Keratinocyte (primary cell): ENCODE data around the gene NEK10. TPM values are rescaled to one million over a fixed set of nuclear protein-coding genes. Genes with fewer than 3 reads are reported as not detected.

Source experiments
- DNase-seq: peaks from one replicate; pipeline ENCODE4 v3.0.0-alpha.2; 2011; ENCODE audit warnings: low read depth, missing footprints, low spot score
- FAIRE-seq: peaks from 2 replicates; lab custom pipeline; 2011; peaks lifted over from hg19 to GRCh38; lab: Jason Lieb, UNC
- H2AFZ ChIP-seq: 2 replicates; pipeline ENCODE4 v1.6.0; 2012; ENCODE audit warnings: low read length, control low read depth, inconsistent platforms; ENCODE audit not compliant: control insufficient read depth
- H3K27ac ChIP-seq: 2 replicates; pipeline ENCODE4 v1.5.1; 2011; ENCODE audit warnings: low read length; ENCODE audit not compliant: control insufficient read depth, insufficient read depth
- H3K27me3 ChIP-seq: 3 replicates; pipeline ENCODE4 v1.6.0; 2011; ENCODE audit warnings: low read length; ENCODE audit not compliant: control insufficient read depth, insufficient read depth; ENCODE audit errors: extremely low read depth
- H3K36me3 ChIP-seq, 2 experiments: 2 replicates in 1 of 2; 3 replicates in 1 of 2; pipeline ENCODE4 v1.5.1; 2011; ENCODE audit warnings: low read length in 2 of 2, mild to moderate bottlenecking in 1 of 2; ENCODE audit not compliant: control insufficient read depth in 2 of 2, insufficient read depth in 2 of 2; ENCODE audit errors: extremely low read depth in 1 of 2
- H3K4me1 ChIP-seq: 3 replicates; pipeline ENCODE4 v1.5.1; 2011; ENCODE audit warnings: low read length; ENCODE audit not compliant: control insufficient read depth, insufficient read depth; ENCODE audit errors: extremely low read depth
- H3K4me2 ChIP-seq: 3 replicates; pipeline ENCODE4 v1.6.0; 2011; ENCODE audit warnings: low read depth, low read length; ENCODE audit not compliant: control insufficient read depth, insufficient read depth; ENCODE audit errors: extremely low read depth
- H3K4me3 ChIP-seq, 3 experiments: fragments of 200-600 bp in 1 of 3; sonication (generic) in 1 of 3; 2 replicates in 2 of 3; 3 replicates in 1 of 3; pipeline ENCODE4 v1.5.1; 2011 to 2016; ENCODE audit warnings: low read length in 3 of 3, mild to moderate bottlenecking in 3 of 3, control low read depth in 2 of 3, inconsistent platforms in 1 of 3, low read depth in 1 of 3, mixed read lengths in 1 of 3, mixed run types in 1 of 3, moderate library complexity in 1 of 3; ENCODE audit not compliant: control insufficient read depth in 2 of 3, insufficient read depth in 2 of 3; ENCODE audit errors: extremely low read depth in 1 of 3
- H3K79me2 ChIP-seq: 2 replicates; pipeline ENCODE4 v1.6.0; 2012; ENCODE audit warnings: low read length; ENCODE audit not compliant: control insufficient read depth, insufficient read depth
- H3K9ac ChIP-seq: 3 replicates; pipeline ENCODE4 v1.6.0; 2011; ENCODE audit warnings: low read length; ENCODE audit not compliant: control insufficient read depth, insufficient read depth; ENCODE audit errors: extremely low read depth
- H3K9me1 ChIP-seq: 3 replicates; pipeline ENCODE4 v1.6.0; 2011; ENCODE audit warnings: low read length; ENCODE audit not compliant: control insufficient read depth, insufficient read depth; ENCODE audit errors: extremely low read depth
- H3K9me3 ChIP-seq: 2 replicates; pipeline ENCODE4 v1.5.1; 2012; ENCODE audit warnings: low read depth, low read length; ENCODE audit not compliant: control insufficient read depth
- H4K20me1 ChIP-seq: 3 replicates; pipeline ENCODE4 v1.6.0; 2011; ENCODE audit warnings: low read length; ENCODE audit not compliant: control insufficient read depth, insufficient read depth; ENCODE audit errors: extremely low read depth
- CTCF ChIP-seq, 3 experiments: IDR thresholded peaks in 1 of 3; conservative IDR thresholded peaks in 1 of 3; optimal IDR thresholded peaks in 1 of 3; 2 replicates in 2 of 3; 3 replicates in 1 of 3; pipeline versions ENCODE3 to v1.5.1; 2011; ENCODE audit warnings: low read length in 3 of 3, mild to moderate bottlenecking in 3 of 3, moderate library complexity in 2 of 3, control low read depth in 1 of 3, inconsistent platforms in 1 of 3; ENCODE audit not compliant: insufficient read depth in 2 of 3; ENCODE audit errors: extremely low read depth in 1 of 3
- EZH2 ChIP-seq: IDR thresholded peaks from one replicate; pipeline ENCODE4 v1.6.1; 2012; ENCODE audit warnings: inconsistent platforms, mild to moderate bottlenecking, low read length, moderate library complexity
- dilution Hi-C: fragments of 300-500 bp; cut with MboI; formaldehyde crosslinking; loops from one replicate; pipeline ENCODE4 v1.7.0; 2020; ENCODE audit warnings: low sequenced_read_pairs; ENCODE audit not compliant: extremely low pct_ligation_motif_present
- polyA plus RNA-seq, 5 experiments: library from polyadenylated mRNA; depleted of rRNA in 3 of 5; stranded (reverse) in 3 of 5; stranded (forward) in 1 of 5; unstranded in 1 of 5; fragments of >200 nt; gene quantifications; 1 replicate in 1 of 5; 2 replicates in 3 of 5; 3 replicates in 1 of 5; pipeline versions ENCODE4 v1.2.1 to v1.2.3, GENCODE V29; 2011 to 2012; ENCODE audit warnings: missing spikeins in 2 of 5, low read depth in 1 of 5, low replicate concordance in 1 of 5

The NEK10 gene
- polyA plus RNA-seq, 1 donor (not counting 4 experiments of a cell fraction or from before 2014, with no cell fraction given): 0.98 TPM

GRCh38 chr3:27253831-27254230 lies 115.4 kb downstream of the NEK10 start:
- no peak overlapping the region for H3K9ac ChIP-seq
- no peaks in the 10 kb centered on the region for H3K79me2 ChIP-seq
- TF ChIP-seq EZH2 (no peak), CTCF (optimal IDR thresholded peaks at IDR 0.05 in 1 of 3, IDR thresholded peaks at IDR 0.05 in 1 of 3, conservative IDR thresholded peaks at IDR 0.05 in 1 of 3; ENCODE audit: extremely low read depth in 1 of 3, insufficient read depth in 2 of 3, low read length in 3 of 3) (peak; percentile 59 to 75 (median 68))
- no peaks in the 10 kb centered on the region for H3K9me1 ChIP-seq
- H3K4me3 ChIP-seq: no peak overlapping the region
- H3K27ac ChIP-seq: no peak overlapping the region
- DNase-seq (peak; percentile 17), FAIRE-seq (peak; percentile 57)
- no peaks in the 10 kb centered on the region for H3K4me1 ChIP-seq
- H2AFZ ChIP-seq: no peak overlapping the region
- no peaks in the 10 kb centered on the region for H3K36me3 ChIP-seq
- H3K27me3 ChIP-seq: no peaks in the 10 kb centered on the region
- no peaks in the 10 kb centered on the region for H3K9me3 ChIP-seq
- dilution Hi-C loops: loop anchor here (25.0 kb wide), 1 partner anchor 117 kb away; no protein-coding TSS in a partner anchor
- no peaks in the 10 kb centered on the region for H4K20me1 ChIP-seq
- H3K4me2 ChIP-seq: no peak overlapping the region

GRCh38 chr3:27253391-27253790 lies 115.8 kb downstream of the NEK10 start:
- no peak for FAIRE-seq
- dilution Hi-C loops: loop anchor here (25.0 kb wide), 1 partner anchor 116 kb away; no protein-coding TSS in a partner anchor

More at GRCh38 chr3:27253391-27253790, 115.8 kb downstream of the NEK10 start:
- H3K36me3 ChIP-seq: no peaks in the 10 kb centered on the region
- no peak for TF ChIP-seq EZH2
- no peak for TF ChIP-seq CTCF (optimal IDR thresholded peaks at IDR 0.05 in 1 of 3, IDR thresholded peaks at IDR 0.05 in 1 of 3, conservative IDR thresholded peaks at IDR 0.05 in 1 of 3; ENCODE audit: extremely low read depth in 1 of 3, insufficient read depth in 2 of 3, low read length in 3 of 3)
- H3K27me3 ChIP-seq: no peaks in the 10 kb centered on the region
- DNase-seq: no peak
- no peaks in the 10 kb centered on the region for H4K20me1 ChIP-seq
- H3K9me3 ChIP-seq: no peaks in the 10 kb centered on the region
- H3K4me1 ChIP-seq: no peaks in the 10 kb centered on the region
- no peak overlapping the region for H3K4me3 ChIP-seq
- H3K27ac ChIP-seq: no peak overlapping the region
- no peak overlapping the region for H3K9ac ChIP-seq
- no peaks in the 10 kb centered on the region for H3K9me1 ChIP-seq
- H3K79me2 ChIP-seq: no peaks in the 10 kb centered on the region
- H2AFZ ChIP-seq: no peak overlapping the region
- H3K4me2 ChIP-seq: no peak overlapping the region
